Activated T-cell treated with anti-CD3 and anti-CD28 coated beads, Interleukin-2, amount 50 U/mL, for 4 hours (primary cell): ENCODE data around the gene MT1F. TPM values are rescaled to one million over a fixed set of nuclear protein-coding genes. Genes with fewer than 3 reads are reported as not detected.

Experiments
- ATAC-seq, 2 donors: fragments of 200-7000 bp; cut with Tn5 transposase; one replicate each; pipeline ENCODE4 v1.10.0; 2021
- DNase-seq: peaks from one replicate; pipeline ENCODE4 v3.0.0-alpha.2; 2020
- H3K27me3 Mint-ChIP-seq: one replicate; pipeline ENCODE4 v1.8.0; 2021; ENCODE audit warnings: low read depth, mixed read lengths
- H3K36me3 Mint-ChIP-seq: one replicate; pipeline ENCODE4 v1.8.0; 2022; ENCODE audit warnings: mixed read lengths; ENCODE audit not compliant: insufficient read depth
- H3K4me1 Mint-ChIP-seq: one replicate; pipeline ENCODE4 v1.8.0; 2021; ENCODE audit warnings: low read depth, mixed read lengths
- H3K4me3 Mint-ChIP-seq: one replicate; pipeline ENCODE4 v1.8.0; 2021; ENCODE audit warnings: mild to moderate bottlenecking, moderate library complexity, mixed read lengths
- H3K9me3 Mint-ChIP-seq: one replicate; pipeline ENCODE4 v1.8.0; 2021; ENCODE audit warnings: mixed read lengths
- total RNA-seq, 3 donors: library from RNA; stranded (reverse); gene quantifications; one replicate each; pipeline ENCODE4 v1.2.1, GENCODE V29; 2021

The MT1F gene
- total RNA-seq, 3 donors from 2014 or later = 10.9 to 14.4 (median 12.4) TPM

DNA sequence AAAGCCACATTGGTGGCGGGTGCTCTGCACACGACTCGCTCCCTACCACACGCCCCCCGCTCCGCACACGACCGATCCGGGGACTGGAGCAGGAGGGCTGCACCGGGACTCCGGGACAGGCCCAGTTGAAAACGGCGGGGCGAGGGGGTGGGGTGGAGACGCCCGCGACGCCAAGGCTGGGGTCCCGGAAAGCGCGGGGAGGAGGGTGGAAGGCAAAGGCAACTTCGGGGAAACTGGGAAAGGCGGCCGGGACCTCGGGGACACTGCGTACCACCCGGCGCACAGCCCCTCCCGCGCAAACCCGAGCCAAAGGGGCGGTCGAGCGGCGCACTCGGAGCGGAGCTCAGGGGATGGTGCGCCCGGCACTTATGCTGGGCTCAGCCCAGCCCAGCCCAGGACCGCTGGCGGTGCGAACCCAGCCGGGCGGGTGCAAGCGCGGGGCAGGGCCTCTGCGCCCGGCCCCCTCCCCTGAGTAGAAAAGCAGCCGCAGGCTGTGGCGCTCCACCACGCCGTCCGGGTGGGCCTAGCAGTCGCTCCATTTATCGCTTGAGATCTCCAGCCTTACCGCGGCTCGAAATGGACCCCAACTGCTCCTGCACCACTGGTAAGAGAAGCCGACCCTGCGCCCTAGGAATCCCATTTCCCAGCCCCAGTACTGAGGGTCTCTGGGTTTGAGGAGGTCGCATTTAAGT lies 25.5 kb upstream of the MT1F start, which contains the start of gene MT1M:
Gene MT1M, plus strand, starts transcription at position 504 of the 692 bp plus-strand sequence. Its CDS starts 73 bp downstream, at position 577.
- ATAC-seq (peak; percentile 54 to 70), DNase-seq (no peak)
- Mint-ChIP-seq H3K27me3 (peaks cover 65% of the 10 kb centered on the region), H3K36me3 (no peaks in the 10 kb centered on the region), H3K9me3 (no peaks in the 10 kb centered on the region), H3K4me3 (peak within 1 kb of the TSS; percentile 60), H3K4me1 (peaks cover 22% of the 10 kb centered on the region)

DNA sequence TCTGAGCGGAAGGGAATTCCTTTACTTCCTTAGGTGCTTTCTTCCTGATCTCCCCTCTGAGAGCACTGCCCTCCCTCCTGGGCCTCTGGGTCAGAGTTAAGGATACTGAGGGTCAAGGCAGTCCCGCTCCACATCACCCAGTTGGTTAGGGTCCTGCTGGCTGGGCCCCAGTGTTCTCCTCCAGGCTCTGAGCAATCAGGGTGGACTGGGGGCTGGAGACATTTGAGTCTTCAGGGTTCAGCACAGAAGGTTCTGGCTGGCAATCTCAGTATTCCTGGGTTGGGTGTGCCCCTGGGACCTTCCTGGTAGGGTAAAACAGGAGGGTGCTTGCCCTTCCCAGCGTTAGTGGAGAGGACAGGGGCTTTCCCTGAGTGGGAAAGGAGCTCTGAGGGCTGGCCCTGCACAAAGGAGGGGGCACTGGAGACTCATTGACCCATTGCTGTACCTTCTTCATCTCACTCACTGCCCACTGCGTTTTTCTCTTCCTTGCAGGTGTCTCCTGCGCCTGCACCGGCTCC lies 24.9 kb upstream of the MT1F start:
- H3K27me3 Mint-ChIP-seq = peaks cover 71% of the 10 kb centered on the region
- H3K4me3 Mint-ChIP-seq = peak overlapping the region; percentile 40
- DNase-seq = no peak
- no peaks in the 10 kb centered on the region for H3K9me3 Mint-ChIP-seq
- no peak for ATAC-seq
- H3K4me1 Mint-ChIP-seq = peaks cover 25% of the 10 kb centered on the region
- H3K36me3 Mint-ChIP-seq = no peaks in the 10 kb centered on the region

DNA sequence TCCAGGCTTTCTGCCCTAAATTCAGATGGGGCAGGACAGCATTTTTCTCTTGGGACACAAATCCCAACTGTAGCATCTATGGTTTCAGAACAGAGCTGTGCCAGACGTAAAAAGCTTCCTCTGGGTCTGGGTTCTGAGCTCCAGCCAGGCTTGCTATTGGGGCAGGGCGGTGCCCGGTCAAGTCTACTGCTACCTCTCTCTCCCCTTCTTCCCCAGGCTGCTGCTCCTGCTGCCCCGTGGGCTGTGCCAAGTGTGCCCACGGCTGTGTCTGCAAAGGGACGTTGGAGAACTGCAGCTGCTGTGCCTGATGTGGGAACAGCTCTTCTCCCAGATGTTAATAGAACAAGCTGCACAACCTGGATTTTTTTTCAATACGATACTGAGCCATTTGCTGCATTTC lies 24.2 kb upstream of the MT1F start:
- ATAC-seq (no peak), DNase-seq (no peak)
- Mint-ChIP-seq H3K4me3 (no peak overlapping the region), H3K36me3 (no peaks in the 10 kb centered on the region), H3K4me1 (peaks cover 28% of the 10 kb centered on the region), H3K9me3 (no peaks in the 10 kb centered on the region), H3K27me3 (peaks cover 74% of the 10 kb centered on the region)

DNA sequence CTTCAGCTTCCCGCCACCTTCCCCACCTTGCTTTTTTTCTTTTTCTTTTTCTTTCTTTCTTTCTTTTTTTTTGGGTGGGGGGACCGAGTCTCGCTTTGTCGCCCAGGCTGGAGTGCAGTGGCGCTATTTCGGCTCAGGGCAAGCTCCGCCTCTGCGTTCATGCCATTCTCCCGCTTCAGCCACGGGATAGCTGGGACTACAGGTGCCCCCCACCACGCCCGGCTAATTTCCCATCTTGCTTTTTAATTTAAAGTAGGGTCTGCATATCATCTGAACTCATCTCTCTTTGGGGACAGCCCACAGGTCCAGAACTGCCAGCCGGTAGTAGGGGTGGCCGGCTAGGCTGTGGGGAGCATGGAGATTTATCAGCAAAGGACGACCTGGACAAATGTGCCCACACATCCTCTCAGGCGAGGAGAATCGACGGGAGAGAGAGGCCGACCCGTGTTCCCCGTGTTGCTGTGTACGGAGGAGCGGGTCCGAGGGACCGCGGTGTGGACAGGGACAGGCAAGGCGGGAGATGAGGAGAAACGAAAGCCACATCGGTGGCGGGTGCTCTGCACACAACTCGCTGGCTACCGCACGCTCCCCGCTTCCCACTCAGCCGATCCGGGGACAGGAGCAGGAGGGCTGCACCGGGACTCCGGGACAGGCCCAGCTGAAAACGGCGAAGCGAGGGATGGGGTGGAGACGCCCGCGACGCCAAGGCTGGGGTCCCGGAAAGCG lies 22.9 kb upstream of the MT1F start:
- peak overlapping the region; percentile 35 for H3K4me3 Mint-ChIP-seq

DNA sequence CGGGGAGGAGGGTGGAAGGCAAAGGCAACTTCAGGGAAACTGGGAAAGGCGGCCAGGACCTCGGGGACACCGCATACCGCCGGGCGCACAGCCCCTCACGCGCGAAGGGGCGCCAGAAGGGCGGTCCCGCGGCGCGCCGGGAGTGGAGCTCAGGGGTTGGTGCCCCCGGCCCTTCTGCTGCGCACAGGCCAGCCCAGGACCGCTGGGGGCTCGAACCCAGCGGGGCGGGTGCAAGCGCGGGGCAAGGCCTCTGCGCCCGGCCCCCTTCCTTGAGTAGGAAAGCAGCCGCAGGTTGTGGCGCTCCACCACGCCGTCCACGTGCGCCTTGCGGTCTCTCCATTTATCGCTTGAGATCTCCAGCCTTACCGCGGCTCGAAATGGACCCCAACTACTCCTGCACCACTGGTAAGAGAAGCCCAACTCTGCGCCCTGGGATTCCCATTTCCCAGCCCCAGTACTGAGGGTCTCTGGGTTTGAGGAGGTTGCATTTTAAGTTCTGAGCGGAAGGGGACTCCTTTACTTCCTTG lies 22.3 kb upstream of the MT1F start:
- ATAC-seq (peak in 1 of 2 donors; percentile 10), DNase-seq (no peak)
- no peaks in the 10 kb centered on the region for H3K36me3 Mint-ChIP-seq
- H3K4me3 Mint-ChIP-seq = peak overlapping the region; percentile 11
- peaks cover 30% of the 10 kb centered on the region for H3K4me1 Mint-ChIP-seq
- H3K9me3 Mint-ChIP-seq = no peaks in the 10 kb centered on the region
- H3K27me3 Mint-ChIP-seq = peaks cover 87% of the 10 kb centered on the region

More for the DNA sequence above, 22.9 kb upstream of the MT1F start:
- no peaks in the 10 kb centered on the region for H3K36me3 Mint-ChIP-seq
- no peak for ATAC-seq
- H3K9me3 Mint-ChIP-seq = no peaks in the 10 kb centered on the region
- DNase-seq = no peak
- peaks cover 30% of the 10 kb centered on the region for H3K4me1 Mint-ChIP-seq
- H3K27me3 Mint-ChIP-seq = peaks cover 82% of the 10 kb centered on the region

DNA sequence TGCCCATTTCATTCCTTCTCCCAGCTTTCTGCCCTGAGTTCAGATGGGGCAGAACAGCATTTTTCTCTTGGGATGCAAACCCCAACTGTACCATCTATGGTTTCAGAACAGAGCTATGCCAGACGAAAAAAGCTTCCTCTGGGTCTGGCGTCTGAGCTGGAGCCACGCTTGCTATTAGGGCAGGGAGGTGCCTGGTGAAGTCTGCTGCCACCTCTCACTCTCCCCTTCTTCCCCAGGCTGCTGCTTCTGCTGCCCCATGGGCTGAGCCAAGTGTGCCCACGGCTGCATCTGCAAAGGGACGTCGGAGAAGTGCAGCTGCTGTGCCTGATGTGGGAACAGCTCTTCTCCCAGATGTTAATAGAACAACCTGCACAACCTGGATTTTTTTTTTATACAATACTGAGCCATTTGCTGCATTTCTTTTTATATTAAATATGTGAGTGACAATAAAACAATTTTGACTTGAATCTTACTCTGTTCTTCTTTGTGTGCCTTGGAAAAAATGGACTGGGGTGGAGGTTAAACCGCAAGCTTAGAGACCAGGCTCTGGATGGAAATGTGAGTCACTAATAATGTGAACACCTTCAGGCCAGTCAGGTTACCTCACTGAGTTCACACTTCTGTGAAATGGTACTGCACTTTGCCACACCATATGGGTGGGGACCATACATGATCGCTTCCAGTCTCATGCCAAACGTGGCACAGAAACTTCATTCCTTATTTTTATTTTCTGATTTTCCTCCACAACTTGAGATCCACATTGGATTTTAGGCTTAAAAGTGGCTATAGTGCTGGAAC lies 20.9 kb upstream of the MT1F start:
- Mint-ChIP-seq H3K9me3 (no peaks in the 10 kb centered on the region), H3K4me3 (no peak overlapping the region), H3K27me3 (peaks cover 78% of the 10 kb centered on the region), H3K4me1 (peaks cover 27% of the 10 kb centered on the region), H3K36me3 (no peaks in the 10 kb centered on the region)
- DNase-seq (no peak), ATAC-seq (no peak)

DNA sequence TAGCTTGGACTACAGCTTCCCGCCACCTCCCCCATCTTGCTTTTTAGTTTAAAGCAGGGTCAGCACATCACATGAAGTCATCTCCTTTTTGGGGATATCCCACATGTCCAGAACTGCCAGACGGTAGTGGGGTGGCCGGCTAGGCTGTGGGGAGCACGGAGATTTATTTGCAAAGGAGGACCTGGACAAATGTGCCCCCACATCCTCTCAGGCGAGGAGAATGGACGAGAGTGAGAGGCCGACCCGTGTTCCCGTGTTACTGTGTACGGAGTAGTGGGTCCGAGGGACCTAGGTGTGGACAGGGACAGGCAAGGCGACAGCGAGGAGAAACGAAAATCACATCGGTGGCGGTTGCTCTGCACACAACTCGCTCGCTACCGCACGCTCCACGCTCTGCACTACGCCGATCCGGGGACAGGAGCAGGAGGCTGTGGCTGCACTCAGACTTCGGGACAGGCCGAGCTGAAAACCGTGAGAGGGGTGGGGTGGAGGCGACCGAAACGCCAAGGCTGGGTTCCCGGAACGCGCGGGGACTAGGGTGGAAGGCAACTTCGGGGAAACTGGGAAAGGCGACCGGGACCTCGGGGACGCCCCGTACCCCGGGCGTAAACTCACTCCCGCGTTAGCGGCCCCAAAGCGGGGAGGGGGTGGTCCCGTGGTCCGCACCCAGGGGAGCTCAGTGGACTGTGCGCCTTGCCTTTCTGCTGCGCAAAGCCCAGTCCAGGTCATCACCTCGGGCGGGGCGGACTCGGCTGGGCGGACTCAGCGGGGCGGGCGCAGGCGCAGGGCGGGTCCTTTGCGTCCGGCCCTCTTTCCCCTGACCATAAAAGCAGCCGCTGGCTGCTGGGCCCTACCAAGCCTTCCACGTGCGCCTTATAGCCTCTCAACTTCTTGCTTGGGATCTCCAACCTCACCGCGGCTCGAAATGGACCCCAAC lies 19.7 kb upstream of the MT1F start, which contains the start of gene MT1A:
Gene MT1A, plus strand, starts transcription at position 853 of the 937 bp plus-strand sequence. Its CDS starts 73 bp downstream, at position 926.
- H3K4me1 Mint-ChIP-seq = peaks cover 31% of the 10 kb centered on the region
- DNase-seq (no peak), ATAC-seq (peak; percentile 33 to 36)
- no peaks in the 10 kb centered on the region for H3K9me3 Mint-ChIP-seq
- H3K36me3 Mint-ChIP-seq = no peaks in the 10 kb centered on the region
- H3K4me3 Mint-ChIP-seq = peak within 1 kb of the TSS; percentile 33
- peaks cover 70% of the 10 kb centered on the region for H3K27me3 Mint-ChIP-seq

DNA sequence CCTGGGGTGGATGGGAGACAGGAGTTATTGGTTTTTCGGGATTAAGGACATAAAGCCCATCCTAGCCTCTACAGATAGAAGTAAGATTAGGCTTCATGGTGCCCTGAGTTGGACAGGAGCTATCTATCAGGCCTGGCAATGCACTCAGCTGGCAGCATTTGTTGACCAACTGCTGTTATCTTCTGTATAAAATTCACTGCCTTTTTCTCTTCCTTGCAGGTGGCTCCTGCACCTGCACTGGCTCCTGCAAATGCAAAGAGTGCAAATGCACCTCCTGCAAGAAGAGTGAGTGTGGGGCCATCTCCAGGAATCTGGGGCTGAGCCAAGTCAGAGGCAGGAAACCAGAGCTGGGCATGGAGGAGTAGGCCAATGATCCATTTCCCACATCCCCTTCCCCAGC lies 18.7 kb upstream of the MT1F start:
- DNase-seq = no peak
- peaks cover 40% of the 10 kb centered on the region for H3K4me1 Mint-ChIP-seq
- no peak for ATAC-seq
- H3K27me3 Mint-ChIP-seq = peaks cover 61% of the 10 kb centered on the region
- H3K36me3 Mint-ChIP-seq = no peaks in the 10 kb centered on the region
- no peak overlapping the region for H3K4me3 Mint-ChIP-seq
- no peaks in the 10 kb centered on the region for H3K9me3 Mint-ChIP-seq

DNA sequence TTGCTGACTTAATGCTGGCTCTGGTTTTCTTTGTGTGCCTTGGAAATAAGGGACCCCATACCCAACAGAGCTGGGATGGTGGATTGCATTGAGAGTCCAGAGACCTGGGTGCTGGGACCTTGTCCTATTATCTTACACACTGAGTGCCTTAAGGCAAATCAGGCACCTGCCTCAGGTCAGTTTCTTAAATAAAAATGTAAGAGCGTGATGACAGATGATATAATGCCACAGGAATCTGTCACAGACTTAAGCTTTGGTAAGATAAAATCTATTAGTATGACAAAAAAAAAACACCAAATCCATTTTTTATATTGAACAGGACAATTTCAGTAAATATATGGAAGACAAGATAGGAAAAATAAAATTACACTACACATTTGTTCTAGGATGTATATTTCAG lies 17.7 kb upstream of the MT1F start:
- no peak overlapping the region for H3K4me3 Mint-ChIP-seq
- ATAC-seq = no peak
- H3K9me3 Mint-ChIP-seq = no peaks in the 10 kb centered on the region
- peaks cover 50% of the 10 kb centered on the region for H3K27me3 Mint-ChIP-seq
- peaks cover 36% of the 10 kb centered on the region for H3K4me1 Mint-ChIP-seq
- H3K36me3 Mint-ChIP-seq = no peaks in the 10 kb centered on the region
- DNase-seq = no peak

DNA sequence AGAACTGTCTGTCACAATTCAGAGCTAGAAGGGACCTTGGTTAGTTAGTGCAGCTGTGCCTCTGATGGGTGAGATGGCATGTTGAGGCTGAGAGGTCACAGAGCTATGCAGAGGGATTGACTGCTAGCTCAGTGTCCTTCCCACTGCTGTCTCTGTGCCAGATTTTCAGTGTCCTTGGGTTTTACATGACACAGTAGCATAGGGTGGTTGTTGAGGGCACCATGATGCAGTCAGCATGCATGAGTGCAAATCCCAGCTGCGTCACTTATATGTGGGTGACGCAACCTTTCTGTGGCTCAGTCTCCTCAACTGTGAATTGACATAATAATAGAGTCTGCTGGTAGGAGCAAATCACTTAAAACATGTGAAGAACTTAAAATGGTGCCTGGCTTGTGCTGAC lies 16.6 kb upstream of the MT1F start:
- no peaks in the 10 kb centered on the region for H3K36me3 Mint-ChIP-seq
- H3K4me3 Mint-ChIP-seq = no peak overlapping the region
- no peaks in the 10 kb centered on the region for H3K9me3 Mint-ChIP-seq
- H3K4me1 Mint-ChIP-seq = peaks cover 29% of the 10 kb centered on the region
- DNase-seq (no peak), ATAC-seq (no peak)
- H3K27me3 Mint-ChIP-seq = peaks cover 43% of the 10 kb centered on the region

DNA sequence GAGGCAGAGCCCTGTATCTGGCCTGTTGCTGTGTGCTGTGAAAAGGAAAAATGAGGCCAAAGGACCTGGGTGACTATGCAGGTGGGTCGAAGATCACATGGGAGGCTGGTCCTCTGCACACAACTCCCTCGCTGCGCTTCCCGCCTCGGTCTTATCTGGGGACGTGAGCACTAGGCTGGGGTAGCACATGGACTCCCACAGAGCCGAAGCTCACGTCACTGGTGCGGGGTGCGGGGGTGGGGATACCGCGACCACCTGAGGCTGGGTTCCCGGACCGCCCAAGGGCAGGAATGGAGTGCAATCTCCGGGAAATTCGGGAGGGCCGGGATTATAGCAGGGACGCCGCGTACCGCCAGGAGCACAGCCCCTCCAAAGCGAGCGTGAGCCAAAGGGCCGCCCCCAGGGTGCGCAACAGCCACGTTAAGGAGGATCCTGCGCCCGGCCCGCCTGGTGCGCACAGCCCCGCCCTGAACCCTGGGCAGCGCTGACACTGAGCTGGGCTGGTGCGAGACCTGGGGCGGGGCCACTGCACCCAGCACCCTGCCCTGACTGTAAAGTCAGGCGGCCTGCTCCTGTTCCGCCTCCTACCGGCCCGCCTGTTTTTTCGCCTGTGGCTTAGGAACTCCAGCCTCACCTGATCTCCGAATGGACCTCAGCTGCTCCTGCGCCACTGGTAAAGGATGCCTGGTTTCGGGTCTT lies 14.5 kb upstream of the MT1F start:
- peaks cover 26% of the 10 kb centered on the region for H3K27me3 Mint-ChIP-seq
- peak; percentile 100 for ATAC-seq
- no peaks in the 10 kb centered on the region for H3K36me3 Mint-ChIP-seq
- peaks cover 23% of the 10 kb centered on the region for H3K4me1 Mint-ChIP-seq
- peak overlapping the region; percentile 62 for H3K4me3 Mint-ChIP-seq
- no peaks in the 10 kb centered on the region for H3K9me3 Mint-ChIP-seq
- DNase-seq = peak; percentile 68

DNA sequence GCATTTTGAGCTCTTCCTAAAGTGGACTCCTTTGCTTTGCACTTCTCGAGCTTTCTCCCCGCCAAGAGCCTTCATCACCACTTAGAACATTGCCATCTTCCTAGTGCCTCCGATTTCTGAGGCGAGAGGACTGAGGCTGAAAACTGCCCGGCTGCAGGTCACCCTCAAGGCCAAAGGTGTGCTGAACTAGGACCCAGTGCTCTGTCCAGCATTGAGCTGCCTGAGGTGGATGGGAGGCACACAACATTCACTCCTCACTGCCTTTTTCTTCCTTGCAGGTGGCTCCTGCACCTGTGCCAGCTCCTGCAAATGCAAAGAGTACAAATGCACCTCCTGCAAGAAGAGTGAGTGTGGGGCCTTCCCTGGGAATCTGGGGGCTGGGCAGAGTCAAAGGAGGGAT lies 13.9 kb upstream of the MT1F start:
- Mint-ChIP-seq H3K4me3 (peak overlapping the region; percentile 62), H3K36me3 (no peaks in the 10 kb centered on the region), H3K9me3 (no peaks in the 10 kb centered on the region), H3K4me1 (peaks cover 21% of the 10 kb centered on the region), H3K27me3 (peaks cover 26% of the 10 kb centered on the region)
- no peak for ATAC-seq
- no peak for DNase-seq

DNA sequence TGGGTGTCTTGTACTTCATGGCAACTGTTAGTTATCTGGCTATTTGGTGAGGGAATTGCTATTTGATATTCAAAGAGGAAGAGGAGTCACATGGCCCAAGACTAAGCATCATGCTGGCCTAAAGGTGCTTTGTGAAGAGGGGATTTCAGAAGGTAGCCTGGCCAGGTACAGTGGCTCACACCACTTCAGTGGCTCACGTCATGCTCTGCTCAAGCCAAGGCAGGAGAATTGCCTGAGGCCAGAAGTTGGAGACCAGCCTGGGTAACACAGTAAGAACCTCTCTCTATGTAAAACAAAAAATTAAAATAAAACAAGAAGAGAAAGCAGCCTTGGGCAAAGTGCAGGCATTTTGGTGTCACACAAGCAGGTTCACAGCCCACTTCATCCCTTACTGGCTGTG lies 12.4 kb upstream of the MT1F start:
- ATAC-seq = no peak
- H3K4me1 Mint-ChIP-seq = peaks cover 21% of the 10 kb centered on the region
- no peak overlapping the region for H3K4me3 Mint-ChIP-seq
- no peaks in the 10 kb centered on the region for H3K36me3 Mint-ChIP-seq
- no peaks in the 10 kb centered on the region for H3K9me3 Mint-ChIP-seq
- H3K27me3 Mint-ChIP-seq = peaks cover 18% of the 10 kb centered on the region
- DNase-seq = no peak
